M059J (cell line): ENCODE measurements around the gene CST6. TPM values are rescaled to one million over a fixed set of nuclear protein-coding genes. Genes with fewer than 3 reads are reported as not detected.
"Not testable (repeated sequence)": the region's sequence is repeated elsewhere in the genome, so short reads cannot be mapped to it uniquely, and the experiment has no call there.

Experiments used
- DNase-seq: peaks from one replicate; pipeline ENCODE4 v3.0.0-alpha.2; 2012; ENCODE audit warnings: low read depth
- total RNA-seq: library from RNA; depleted of rRNA; stranded (reverse); fragments of >200 nt; shearing (Covaris generic); gene quantifications from 2 replicates; pipeline ENCODE4 v1.2.3, GENCODE V29; 2014

CST6 gene
- total RNA-seq, 1 experiment from 2014 or later = 0.20 TPM

GRCh38 chr11:66015454-66015881 is 3.7 kb downstream of the CST6 start:
- peak; percentile 95 for DNase-seq

GRCh38 chr11:66015936-66016792 is 4.4 kb downstream of the CST6 start:
- no peak for DNase-seq

- DNase-seq = no peak
Observed at GRCh38 chr11:66016793-66017177, 5.0 kb downstream of the CST6 start.

GRCh38 chr11:66017321-66017720 is 5.5 kb downstream of the CST6 start:
- DNase-seq = no peak

GRCh38 chr11:66020212-66020611 is 8.4 kb downstream of the CST6 start:
- no peak for DNase-seq

- DNase-seq = peak; percentile 91
Observed at GRCh38 chr11:66020618-66021357, 9.0 kb downstream of the CST6 start.

- peak; percentile 66 for DNase-seq
Observed at GRCh38 chr11:66022401-66023185, 10.8 kb downstream of the CST6 start.

GRCh38 chr11:66023186-66023440 is 11.3 kb downstream of the CST6 start:
- not testable (repeated sequence) for DNase-seq

- no peak for DNase-seq
Observed at GRCh38 chr11:66026017-66026529, 14.3 kb downstream of the CST6 start, which contains the start of gene CATSPER1. CATSPER1 (minus strand) TSS chr11:66026479; CDS start chr11:66026379, 100 bp downstream.

- DNase-seq = no peak
Observed at GRCh38 chr11:66032957-66033735, 21.3 kb downstream of the CST6 start.

GRCh38 chr11:66035653-66036333 is 24.0 kb downstream of the CST6 start:
- DNase-seq = no peak

- no peak for DNase-seq
Observed at GRCh38 chr11:66036334-66036710, 24.5 kb downstream of the CST6 start.

- no peak for DNase-seq
Observed at GRCh38 chr11:66037327-66037726, 25.5 kb downstream of the CST6 start.

GRCh38 chr11:66039765-66040164 is 28.0 kb downstream of the CST6 start:
- DNase-seq = no peak

GRCh38 chr11:66042227-66042995 is 30.6 kb downstream of the CST6 start:
- DNase-seq = no peak

GRCh38 chr11:66042996-66043906 is 31.4 kb downstream of the CST6 start:
- no peak for DNase-seq

GRCh38 chr11:66044757-66045156 is 32.9 kb downstream of the CST6 start:
- DNase-seq = no peak

- peak; percentile 59 for DNase-seq
Observed at GRCh38 chr11:66045177-66045639, 33.4 kb downstream of the CST6 start.

GRCh38 chr11:66046901-66047300 is 35.1 kb downstream of the CST6 start:
- DNase-seq = no peak
